SK-N-SH (cell line): ENCODE data around the gene BTBD9. TPM values are rescaled to one million over a fixed set of nuclear protein-coding genes. Genes with fewer than 3 reads are reported as not detected.
A peak's percentile ranks its signal among the peaks of the same experiment; 100 is the strongest.

Experiments used
- CTCF ChIA-PET: fragments of 300-600, 350-600 bp; formaldehyde crosslinking; extraction: SDS; loops from one replicate; lab custom pipeline; 2021; lab: Yijun Ruan, JAX
- POLR2A ChIA-PET: fragments of 350-600 bp; sonication (Branson Sonifier 250); formaldehyde crosslinking; extraction: SDS; loops from one replicate; lab custom pipeline; 2020; ENCODE audit warnings: antibody characterized with exemption, inconsistent platforms; lab: Yijun Ruan, JAX
- DNase-seq: peaks from one replicate; pipeline ENCODE4 v3.0.0; 2012
- H2AFZ ChIP-seq: fragments of 200-600 bp; sonication (generic); 2 replicates; pipeline ENCODE4 v1.8.1; 2016; ENCODE audit warnings: antibody characterized with exemption, mild to moderate bottlenecking, low read depth
- H3F3A ChIP-seq: fragments of 200-600 bp; sonication (generic); replicated peaks from 2 replicates; pipeline ENCODE3; 2016; ENCODE audit warnings: antibody characterized with exemption, mild to moderate bottlenecking; ENCODE audit not compliant: insufficient read depth
- H3K27ac ChIP-seq, 2 experiments: fragments of 200-500 bp in 1 of 2; fragments of 200-600 bp in 1 of 2; sonication (Bioruptor generic) in 1 of 2; sonication (generic), shearing (Covaris generic) in 1 of 2; 2 replicates each; pipeline versions ENCODE4 v1.5.1 to v1.6.1; 2014 to 2016; ENCODE audit warnings: low read depth in 2 of 2, inconsistent platforms in 1 of 2, low read length in 1 of 2, mild to moderate bottlenecking in 1 of 2, mixed read lengths in 1 of 2
- H3K27me3 ChIP-seq: fragments of 200-600 bp; sonication (generic), shearing (Covaris generic); 2 replicates; pipeline ENCODE4 v1.6.1; 2016; ENCODE audit warnings: mixed run types; ENCODE audit not compliant: insufficient read depth
- H3K36me3 ChIP-seq, 2 experiments: fragments of 200-500 bp in 1 of 2; fragments of 200-600 bp in 1 of 2; sonication (Bioruptor generic) in 1 of 2; sonication (generic) in 1 of 2; replicated peaks in 1 of 2; 2 replicates each; pipeline versions ENCODE3 to v1.5.1; 2014 to 2016; ENCODE audit warnings: low read length in 1 of 2, mild to moderate bottlenecking in 1 of 2; ENCODE audit not compliant: insufficient read depth in 2 of 2, control insufficient read depth in 1 of 2
- H3K4me1 ChIP-seq, 2 experiments: fragments of 200-500 bp in 1 of 2; fragments of 200-600 bp in 1 of 2; sonication (Bioruptor generic) in 1 of 2; sonication (generic), shearing (Covaris generic) in 1 of 2; 2 replicates each; pipeline versions ENCODE4 v1.5.1 to v1.6.1; 2014 to 2016; ENCODE audit warnings: low read depth in 1 of 2, low read length in 1 of 2, mixed run types in 1 of 2; ENCODE audit not compliant: insufficient read depth in 2 of 2, control insufficient read depth in 1 of 2
- H3K4me2 ChIP-seq: fragments of 200-600 bp; sonication (generic), shearing (Covaris generic); 2 replicates; pipeline ENCODE4 v1.6.1; 2017; ENCODE audit warnings: mixed run types
- H3K4me3 ChIP-seq, 2 experiments: fragments of 200-500 bp in 1 of 2; fragments of 200-600 bp in 1 of 2; sonication (Bioruptor generic) in 1 of 2; sonication (generic), shearing (Covaris generic) in 1 of 2; 2 replicates each; pipeline versions ENCODE4 v1.5.1 to v1.8.1; 2014 to 2016; ENCODE audit warnings: low read depth in 2 of 2, inconsistent platforms in 1 of 2, low read length in 1 of 2, mild to moderate bottlenecking in 1 of 2, mixed read lengths in 1 of 2, moderate library complexity in 1 of 2
- H3K79me2 ChIP-seq: fragments of 200-600 bp; sonication (generic); 2 replicates; pipeline ENCODE4 v1.8.1; 2017; ENCODE audit warnings: mild to moderate bottlenecking; ENCODE audit not compliant: insufficient read depth
- H3K9ac ChIP-seq: fragments of 200-600 bp; sonication (generic); 2 replicates; pipeline ENCODE4 v1.6.1; 2017; ENCODE audit warnings: mixed run types
- H3K9me2 ChIP-seq: fragments of 200-600 bp; sonication (generic); 2 replicates; pipeline ENCODE4 v1.6.1; 2017; ENCODE audit warnings: mixed run types
- H3K9me3 ChIP-seq: fragments of 200-600 bp; sonication (generic); 2 replicates; pipeline ENCODE4 v1.6.1; 2017; ENCODE audit warnings: mixed run types, mild to moderate bottlenecking, moderate library complexity
- H4K20me1 ChIP-seq: fragments of 200-600 bp; sonication (generic); 2 replicates; pipeline ENCODE4 v1.6.1; 2017; ENCODE audit warnings: mild to moderate bottlenecking, mixed run types; ENCODE audit not compliant: insufficient read depth
- CHD2 ChIP-seq: fragments of 150-350 bp; IDR thresholded peaks from 2 replicates; pipeline ENCODE4 v1.6.1; 2018; ENCODE audit warnings: low read length; ENCODE audit not compliant: partially characterized antibody
- EP300 ChIP-seq, 2 experiments: IDR thresholded peaks; 2 replicates each; pipeline versions ENCODE4 v1.4.0 to v1.6.1; 2012; ENCODE audit warnings: borderline replicate concordance in 1 of 2, low read depth in 1 of 2, low read length in 1 of 2
- EZH2phosphoT487 ChIP-seq: fragments of 200-600 bp; sonication (generic); IDR thresholded peaks from 2 replicates; pipeline ENCODE4 v1.6.1; 2017; ENCODE audit warnings: low read depth, mixed run types, mild to moderate bottlenecking, antibody characterized with exemption, moderate library complexity, borderline replicate concordance
- FOSL2 ChIP-seq: IDR thresholded peaks from 2 replicates; pipeline ENCODE4 v1.4.0; 2012; ENCODE audit warnings: low read depth, mild to moderate bottlenecking, moderate library complexity, borderline replicate concordance
- FOXJ3 ChIP-seq: sonication (generic); formaldehyde crosslinking; IDR thresholded peaks from 2 replicates; pipeline ENCODE4 v1.5.1; 2020; ENCODE audit warnings: mild to moderate bottlenecking, missing genetic modification reagents
- GABPA ChIP-seq: IDR thresholded peaks from 2 replicates; pipeline ENCODE4 v1.4.0; 2012; ENCODE audit warnings: low read depth, mild to moderate bottlenecking
- GATA2 ChIP-seq: sonication (generic); formaldehyde crosslinking; IDR thresholded peaks from 2 replicates; pipeline ENCODE4 v1.5.0; 2020; ENCODE audit warnings: mild to moderate bottlenecking, missing genetic modification reagents
- JUND ChIP-seq: IDR thresholded peaks from 2 replicates; pipeline ENCODE4 v1.4.0; 2012
- MXI1 ChIP-seq: IDR thresholded peaks from 2 replicates; pipeline ENCODE4 v1.6.1; 2012; ENCODE audit warnings: mild to moderate bottlenecking, low read depth, low read length, improper control_type of control experiment
- RAD21 ChIP-seq: IDR thresholded peaks from 2 replicates; pipeline ENCODE4 v1.6.1; 2012; ENCODE audit warnings: mild to moderate bottlenecking, low read length
- RFX5 ChIP-seq: IDR thresholded peaks from 2 replicates; pipeline ENCODE4 v1.6.1; 2012; ENCODE audit warnings: mild to moderate bottlenecking, improper control_type of control experiment, low read length
- RXRA ChIP-seq: IDR thresholded peaks from 2 replicates; pipeline ENCODE4 v1.4.0; 2012; ENCODE audit warnings: low read depth, mild to moderate bottlenecking, borderline replicate concordance
- SMC3 ChIP-seq: IDR thresholded peaks from 2 replicates; pipeline ENCODE4 v1.6.1; 2012; ENCODE audit warnings: low read depth, low read length, improper control_type of control experiment
- TAF1 ChIP-seq: IDR thresholded peaks from 2 replicates; pipeline ENCODE4 v1.6.1; 2012; ENCODE audit warnings: low read depth, mild to moderate bottlenecking, low read length, moderate library complexity, borderline replicate concordance
- TCF12 ChIP-seq: IDR thresholded peaks from 2 replicates; pipeline ENCODE4 v1.4.0; 2012
- TEAD4 ChIP-seq: IDR thresholded peaks from 2 replicates; pipeline ENCODE4 v1.4.0; 2012; ENCODE audit warnings: mild to moderate bottlenecking, borderline replicate concordance; ENCODE audit not compliant: insufficient read depth
- WGBS: methylation state at CpG from one replicate; pipeline ENCODE4 v1.1.6; 2017; ENCODE audit warnings: low lambda C conversion rate; 5-methylcytosine and 5-hydroxymethylcytosine counted together
- polyA plus RNA-seq, 3 experiments: library from polyadenylated mRNA; depleted of rRNA; stranded (reverse); fragments of >200 nt; gene quantifications; 2 replicates each; pipeline ENCODE4 v1.2.3, GENCODE V29; 2012
- TF ChIP-seq, protein P1 (sequence below): IDR thresholded peaks from 2 replicates; pipeline ENCODE4 v1.4.0; 2012; ENCODE audit warnings: low read depth, borderline replicate concordance
- TF ChIP-seq, protein P2 (sequence below): IDR thresholded peaks from 2 replicates; pipeline ENCODE4; 2012
- TF ChIP-seq, protein P3 (sequence below): IDR thresholded peaks from 2 replicates; pipeline ENCODE4 v1.4.0; 2012; ENCODE audit warnings: low read depth, borderline replicate concordance
- TF ChIP-seq, protein P4 (sequence below): fragments of 150-350 bp; IDR thresholded peaks from 2 replicates; pipeline ENCODE4 v1.6.1; 2017; ENCODE audit warnings: antibody characterized with exemption, low read length, low read depth, borderline replicate concordance

The BTBD9 gene
- polyA plus RNA-seq, 1 of the 3 experiments (the other 2 are of a cell fraction), result 2.2 TPM

DNA sequence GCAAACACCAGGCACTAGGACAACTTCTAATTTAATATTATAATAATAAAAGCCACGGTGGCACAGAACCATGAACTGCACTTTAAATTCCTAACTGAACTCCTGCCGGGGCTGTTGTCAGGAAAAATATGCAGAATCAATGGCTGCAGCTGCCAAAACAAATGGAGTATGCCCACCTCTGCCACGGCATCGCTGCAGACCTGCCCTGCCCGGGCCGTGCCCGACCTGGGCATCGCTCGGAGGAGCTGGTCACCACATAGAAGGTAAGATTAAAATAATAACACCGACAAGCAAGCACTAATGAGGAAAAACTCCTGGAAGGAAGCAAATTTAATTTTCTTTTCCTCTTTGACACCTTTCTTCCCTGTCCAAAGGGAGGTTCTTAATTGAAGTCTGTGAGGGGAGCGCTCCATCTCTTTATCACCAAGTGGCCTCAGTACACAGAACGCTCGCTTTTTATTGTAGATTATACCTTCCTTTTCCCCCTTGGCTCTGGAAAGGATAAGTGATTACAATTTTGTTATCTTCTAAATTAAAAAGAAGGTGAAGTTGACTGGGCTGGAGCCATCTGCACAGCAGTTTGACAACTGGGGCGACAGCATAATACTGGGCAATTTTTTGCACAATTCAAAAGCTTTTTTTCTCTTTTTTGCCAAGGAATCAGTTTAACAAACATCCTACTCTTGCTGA lies 468.9 kb downstream of the BTBD9 start:
- TF ChIP-seq TEAD4 (no peak), JUND (no peak)
- TF ChIP-seq, protein P1, sequence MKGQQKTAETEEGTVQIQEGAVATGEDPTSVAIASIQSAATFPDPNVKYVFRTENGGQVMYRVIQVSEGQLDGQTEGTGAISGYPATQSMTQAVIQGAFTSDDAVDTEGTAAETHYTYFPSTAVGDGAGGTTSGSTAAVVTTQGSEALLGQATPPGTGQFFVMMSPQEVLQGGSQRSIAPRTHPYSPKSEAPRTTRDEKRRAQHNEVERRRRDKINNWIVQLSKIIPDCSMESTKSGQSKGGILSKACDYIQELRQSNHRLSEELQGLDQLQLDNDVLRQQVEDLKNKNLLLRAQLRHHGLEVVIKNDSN, result no peak
- H4K20me1 ChIP-seq, result no peaks in the 10 kb centered on the region
- H3K4me3 ChIP-seq, result no peak overlapping the region
- ChIA-PET CTCF (interaction anchor here (0.7 kb wide), 1 partner anchor 323 kb away, joined by 3 read pairs; no protein-coding TSS in a partner anchor), POLR2A (no interaction called here)
- no peaks in the 10 kb centered on the region for H3K9me3 ChIP-seq
- H3K36me3 ChIP-seq, result peaks cover 0 to 5% of the 10 kb centered on the region in 2 experiments
- H3K4me1 ChIP-seq, result peaks cover 0 to 40% of the 10 kb centered on the region in 2 experiments; a peak in 1 of 4 replicates
- DNase-seq, result no peak
- H3K79me2 ChIP-seq, result no peaks in the 10 kb centered on the region
- no peak overlapping the region for H3K9ac ChIP-seq
- H3K9me2 ChIP-seq, result no peaks in the 10 kb centered on the region
- H3F3A ChIP-seq, result no peaks in the 10 kb centered on the region
- 83% methylated on average over 14 of the region's 14 CpGs for WGBS
- no peaks in the 10 kb centered on the region for H3K27me3 ChIP-seq
- H2AFZ ChIP-seq, result no peak overlapping the region
- H3K27ac ChIP-seq, result 0 out of 4 replicates have a peak overlapping the region, but pooled peaks of 1 of the 2 experiments have one; percentile 39
- H3K4me2 ChIP-seq, result no peak overlapping the region

DNA sequence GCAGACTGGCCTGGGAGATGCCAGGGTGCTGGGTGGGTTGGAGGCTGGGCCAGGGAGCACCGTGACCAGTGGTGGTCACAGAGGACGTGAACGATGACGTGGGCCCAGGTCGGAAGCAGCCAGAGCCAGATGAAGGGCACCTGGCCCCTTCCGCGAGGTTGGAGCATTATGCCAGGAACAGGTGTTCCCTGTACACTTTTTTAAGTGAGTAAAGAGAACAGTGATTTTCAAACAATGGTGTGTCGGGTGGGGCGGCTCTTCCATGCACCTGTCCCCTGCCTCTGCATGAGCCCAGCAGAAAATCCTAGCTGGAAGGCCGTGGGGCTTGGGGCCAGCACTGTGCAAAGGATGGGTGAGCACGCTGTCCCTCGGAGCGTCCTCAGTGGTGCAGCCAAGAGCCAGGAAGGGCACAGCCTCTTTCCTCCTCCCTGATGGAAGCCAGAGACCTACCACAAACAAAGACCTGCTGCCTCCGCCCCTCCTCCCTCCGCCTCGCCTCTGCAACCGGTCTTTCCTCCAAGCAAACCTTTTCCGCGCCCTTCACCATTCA lies 469.7 kb downstream of the BTBD9 start:
- CTCF ChIA-PET, result interaction anchor here (1.0 to 1.8 kb wide), 3 partner anchors 12 to 324 kb away, joined by 3 to 5 read pairs (median 3); no protein-coding TSS in a partner anchor
- H3K36me3 ChIP-seq, result peaks cover 0 to 5% of the 10 kb centered on the region in 2 experiments
- POLR2A ChIA-PET, result no interaction called here
- TF ChIP-seq GABPA, result no peak
- no peak for TF ChIP-seq FOSL2
- no peak for TF ChIP-seq SMC3
- TF ChIP-seq MXI1, result no peak
- no peak for TF ChIP-seq TAF1
- no peak for TF ChIP-seq GATA2 (CRISPR knock-in tag)
- no peak for TF ChIP-seq CHD2
- TF ChIP-seq, protein P2, sequence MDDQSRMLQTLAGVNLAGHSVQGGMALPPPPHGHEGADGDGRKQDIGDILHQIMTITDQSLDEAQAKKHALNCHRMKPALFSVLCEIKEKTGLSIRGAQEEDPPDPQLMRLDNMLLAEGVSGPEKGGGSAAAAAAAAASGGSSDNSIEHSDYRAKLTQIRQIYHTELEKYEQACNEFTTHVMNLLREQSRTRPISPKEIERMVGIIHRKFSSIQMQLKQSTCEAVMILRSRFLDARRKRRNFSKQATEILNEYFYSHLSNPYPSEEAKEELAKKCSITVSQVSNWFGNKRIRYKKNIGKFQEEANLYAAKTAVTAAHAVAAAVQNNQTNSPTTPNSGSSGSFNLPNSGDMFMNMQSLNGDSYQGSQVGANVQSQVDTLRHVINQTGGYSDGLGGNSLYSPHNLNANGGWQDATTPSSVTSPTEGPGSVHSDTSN, result no peak
- TF ChIP-seq, protein P3, sequence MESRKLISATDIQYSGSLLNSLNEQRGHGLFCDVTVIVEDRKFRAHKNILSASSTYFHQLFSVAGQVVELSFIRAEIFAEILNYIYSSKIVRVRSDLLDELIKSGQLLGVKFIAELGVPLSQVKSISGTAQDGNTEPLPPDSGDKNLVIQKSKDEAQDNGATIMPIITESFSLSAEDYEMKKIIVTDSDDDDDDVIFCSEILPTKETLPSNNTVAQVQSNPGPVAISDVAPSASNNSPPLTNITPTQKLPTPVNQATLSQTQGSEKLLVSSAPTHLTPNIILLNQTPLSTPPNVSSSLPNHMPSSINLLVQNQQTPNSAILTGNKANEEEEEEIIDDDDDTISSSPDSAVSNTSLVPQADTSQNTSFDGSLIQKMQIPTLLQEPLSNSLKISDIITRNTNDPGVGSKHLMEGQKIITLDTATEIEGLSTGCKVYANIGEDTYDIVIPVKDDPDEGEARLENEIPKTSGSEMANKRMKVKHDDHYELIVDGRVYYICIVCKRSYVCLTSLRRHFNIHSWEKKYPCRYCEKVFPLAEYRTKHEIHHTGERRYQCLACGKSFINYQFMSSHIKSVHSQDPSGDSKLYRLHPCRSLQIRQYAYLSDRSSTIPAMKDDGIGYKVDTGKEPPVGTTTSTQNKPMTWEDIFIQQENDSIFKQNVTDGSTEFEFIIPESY, result no peak
- TF ChIP-seq, protein P4, sequence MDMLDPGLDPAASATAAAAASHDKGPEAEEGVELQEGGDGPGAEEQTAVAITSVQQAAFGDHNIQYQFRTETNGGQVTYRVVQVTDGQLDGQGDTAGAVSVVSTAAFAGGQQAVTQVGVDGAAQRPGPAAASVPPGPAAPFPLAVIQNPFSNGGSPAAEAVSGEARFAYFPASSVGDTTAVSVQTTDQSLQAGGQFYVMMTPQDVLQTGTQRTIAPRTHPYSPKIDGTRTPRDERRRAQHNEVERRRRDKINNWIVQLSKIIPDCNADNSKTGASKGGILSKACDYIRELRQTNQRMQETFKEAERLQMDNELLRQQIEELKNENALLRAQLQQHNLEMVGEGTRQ, result no peak
- no peak for TF ChIP-seq RXRA
- TF ChIP-seq TCF12, result no peak
- no peak for TF ChIP-seq RFX5
- no peak for TF ChIP-seq RAD21
- TF ChIP-seq, protein P1, result no peak
- TF ChIP-seq EZH2phosphoT487, result no peak
- no peak for TF ChIP-seq FOXJ3
- no peak for TF ChIP-seq EP300 (IDR thresholded peaks at IDR 0.05; ENCODE audit: borderline replicate concordance in 1 of 2, low read depth in 1 of 2, low read length in 1 of 2)
- no peak overlapping the region; a peak in 1 of 4 replicates for H3K27ac ChIP-seq
- H3K9me3 ChIP-seq, result no peaks in the 10 kb centered on the region
- WGBS, result 98% methylated on average over 19 of the region's 19 CpGs
- no peak for DNase-seq
- H3F3A ChIP-seq, result no peaks in the 10 kb centered on the region
- no peaks in the 10 kb centered on the region for H3K27me3 ChIP-seq
- H2AFZ ChIP-seq, result no peak overlapping the region
- no peak overlapping the region for H3K9ac ChIP-seq
- no peak overlapping the region for H3K4me3 ChIP-seq
- no peaks in the 10 kb centered on the region for H3K9me2 ChIP-seq
- H3K79me2 ChIP-seq, result no peaks in the 10 kb centered on the region
- H3K4me2 ChIP-seq, result no peak overlapping the region
- H4K20me1 ChIP-seq, result no peaks in the 10 kb centered on the region
- H3K4me1 ChIP-seq, result peaks cover 0 to 40% of the 10 kb centered on the region in 2 experiments; a peak in 1 of 4 replicates
